ENCODE data around the gene GPBP1.

GPBP1 gene

DNA sequence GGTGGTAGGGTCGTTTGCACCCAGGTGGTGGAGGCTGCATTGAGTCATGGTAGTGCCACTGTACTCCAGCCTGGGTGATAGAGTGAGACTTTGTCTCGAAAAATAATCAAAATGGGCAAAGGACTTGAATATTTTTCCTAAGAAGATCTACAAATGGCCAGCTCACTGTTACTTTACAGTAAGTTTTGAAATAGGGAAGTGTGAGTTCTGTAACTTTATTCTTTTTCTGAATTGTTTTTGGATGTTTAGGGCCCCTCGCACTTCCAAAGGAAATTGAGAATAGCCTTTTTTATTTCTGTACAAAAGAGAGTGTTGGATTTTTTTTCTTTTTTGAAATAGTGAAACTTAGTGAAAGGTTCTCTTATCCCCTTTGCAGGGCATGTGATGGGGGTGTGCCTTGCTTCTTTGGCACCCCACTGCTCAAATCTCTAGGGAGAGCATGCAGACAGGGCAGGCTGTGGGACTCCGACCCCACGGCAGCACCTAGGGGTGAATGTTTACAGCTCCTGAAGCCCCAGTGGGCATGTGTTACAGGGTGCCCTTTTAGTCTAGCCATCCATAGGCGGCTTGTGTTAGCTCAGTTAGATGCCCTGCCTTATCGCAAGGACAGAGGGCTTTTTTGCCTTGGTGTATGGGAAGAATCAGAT lies 33.3 kb downstream of the GPBP1 start:
- H3K27ac ChIP-seq = no peak overlapping the region
- DNase-seq (ENCODE audit: low read depth, low spot score) = no peak

- H3K27ac ChIP-seq = no peak overlapping the region
- no peak for DNase-seq (ENCODE audit: low read depth, low spot score)
These were observed 33.8 kb downstream of the GPBP1 start for GRCh38 chr5:57207681-57208080.

DNA sequence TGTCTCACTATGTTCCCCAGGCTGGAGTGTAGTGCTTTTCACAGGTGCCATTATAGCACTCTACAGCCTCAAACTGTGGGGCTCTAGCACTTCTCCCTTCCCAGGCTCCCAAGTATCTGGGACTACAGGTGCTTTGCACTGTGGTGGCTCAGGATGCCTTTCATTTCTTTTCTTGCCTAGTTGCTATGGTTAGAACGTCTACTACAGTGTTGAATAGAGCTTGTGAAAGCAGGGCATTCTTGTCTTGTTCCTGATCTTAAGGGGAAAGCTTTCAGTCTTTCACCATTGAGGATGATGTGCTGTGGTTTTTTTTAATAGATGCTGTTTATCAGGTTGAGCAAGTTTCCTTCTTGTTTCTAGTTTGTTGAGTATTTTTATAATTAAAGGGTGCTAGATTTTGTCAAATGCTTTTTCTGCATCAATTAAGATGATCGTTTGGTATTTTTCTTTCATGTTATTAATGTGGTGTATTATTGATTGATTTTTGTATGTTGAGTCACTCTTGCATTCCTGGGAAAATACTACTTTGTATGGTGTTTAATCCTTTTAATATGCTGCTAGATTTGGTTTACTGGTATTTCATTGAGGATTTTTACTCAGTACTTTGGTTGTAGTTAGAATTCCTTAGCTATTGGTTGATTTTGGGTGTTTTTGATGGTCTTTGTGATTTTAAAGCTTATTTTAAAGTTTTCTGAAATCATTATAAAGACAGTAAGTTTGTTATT lies 35.6 kb downstream of the GPBP1 start:
- H3K27ac ChIP-seq = no peak overlapping the region
- peak; percentile 31 for DNase-seq (ENCODE audit: low read depth, low spot score)

DNA sequence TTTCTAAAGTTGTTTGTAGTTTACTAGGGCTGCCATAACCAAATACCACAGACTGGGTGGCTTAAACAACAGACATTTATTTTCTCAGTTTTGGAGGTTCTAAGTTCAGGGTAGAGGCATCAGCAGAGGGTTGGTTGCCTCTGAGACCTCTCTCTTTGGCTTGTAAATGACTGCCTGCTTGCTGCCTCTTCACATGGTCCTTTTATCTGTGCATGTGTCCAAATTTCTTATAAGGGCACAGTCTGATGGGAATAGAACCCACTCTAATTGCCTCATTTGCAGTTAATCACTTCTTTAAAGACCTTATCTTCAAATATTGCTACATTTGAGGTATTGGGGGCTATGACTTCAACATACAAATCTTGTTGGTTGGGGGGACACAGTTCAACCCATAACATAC lies 36.8 kb downstream of the GPBP1 start:
- DNase-seq (ENCODE audit: low read depth, low spot score) = no peak
- no peak overlapping the region for H3K27ac ChIP-seq

- DNase-seq (ENCODE audit: low read depth, low spot score) = no peak
- H3K27ac ChIP-seq = no peak overlapping the region
These were observed 37.2 kb downstream of the GPBP1 start for GRCh38 chr5:57211039-57211438.

GRCh38 chr5:57215629-57216195 lies 41.9 kb downstream of the GPBP1 start:
- DNase-seq (ENCODE audit: low read depth, low spot score) = no peak
- peak overlapping the region; percentile 11 for H3K27ac ChIP-seq

- peak overlapping the region; percentile 11 for H3K27ac ChIP-seq
- DNase-seq (ENCODE audit: low read depth, low spot score) = no peak
These were observed 42.9 kb downstream of the GPBP1 start for GRCh38 chr5:57216714-57217113.

GRCh38 chr5:57219386-57219785 lies 45.5 kb downstream of the GPBP1 start:
- no peak for DNase-seq (ENCODE audit: low read depth, low spot score)
- no peak overlapping the region for H3K27ac ChIP-seq

GRCh38 chr5:57221049-57221568 lies 47.2 kb downstream of the GPBP1 start:
- H3K27ac ChIP-seq = no peak overlapping the region
- no peak for DNase-seq (ENCODE audit: low read depth, low spot score)

DNA sequence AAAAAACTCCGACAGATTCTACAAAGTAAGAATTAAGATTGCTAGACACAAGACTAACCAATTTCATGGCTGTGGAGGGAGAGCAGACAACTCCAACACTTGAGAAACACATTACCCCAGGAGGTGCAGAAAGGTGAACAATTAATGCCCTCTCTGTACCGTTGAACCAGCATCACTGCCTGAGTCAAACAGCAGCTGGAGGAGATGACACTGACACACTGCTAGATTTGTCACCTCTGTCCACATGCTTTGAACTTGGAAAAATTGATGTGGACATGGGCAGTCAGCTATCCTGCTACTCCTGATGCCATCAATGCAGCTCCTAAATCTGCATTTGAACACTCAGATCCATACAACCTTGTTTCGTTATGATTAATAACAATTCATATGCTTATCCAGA lies 51.7 kb downstream of the GPBP1 start:
- H3K27ac ChIP-seq = no peak overlapping the region
- no peak for DNase-seq (ENCODE audit: low read depth, low spot score)

DNA sequence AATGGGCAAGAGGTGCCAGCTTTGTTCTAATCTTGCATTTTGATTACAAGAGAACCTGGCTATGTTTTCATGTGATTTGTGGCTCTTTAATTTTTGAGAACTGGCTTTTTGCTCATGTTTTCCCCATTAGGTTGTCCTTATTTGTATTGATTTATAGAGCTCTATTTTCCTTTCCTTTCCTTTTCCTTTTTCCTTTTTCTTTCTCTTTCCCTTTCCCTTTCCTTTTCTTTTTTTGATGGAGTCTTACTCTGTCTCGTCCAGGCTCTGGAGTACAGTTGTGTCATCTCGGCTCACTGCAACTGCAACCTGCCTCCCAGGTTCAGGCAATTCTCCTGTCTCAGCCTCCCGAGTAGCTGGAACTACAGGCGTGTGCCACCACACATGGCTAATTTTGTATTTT lies 55.5 kb downstream of the GPBP1 start:
- DNase-seq (ENCODE audit: low read depth, low spot score) = no peak
- H3K27ac ChIP-seq = no peak overlapping the region

- peak overlapping the region; percentile 35 for H3K27ac ChIP-seq
- no peak for DNase-seq (ENCODE audit: low read depth, low spot score)
These were observed 57.7 kb downstream of the GPBP1 start for GRCh38 chr5:57231607-57232006.

- peak overlapping the region; percentile 35 for H3K27ac ChIP-seq
- no peak for DNase-seq (ENCODE audit: low read depth, low spot score)
These were observed 58.6 kb downstream of the GPBP1 start for GRCh38 chr5:57232293-57233033.

GRCh38 chr5:57243286-57244137 lies 69.7 kb downstream of the GPBP1 start:
- H3K27ac ChIP-seq = no peak overlapping the region
- DNase-seq (ENCODE audit: low read depth, low spot score) = no peak

DNA sequence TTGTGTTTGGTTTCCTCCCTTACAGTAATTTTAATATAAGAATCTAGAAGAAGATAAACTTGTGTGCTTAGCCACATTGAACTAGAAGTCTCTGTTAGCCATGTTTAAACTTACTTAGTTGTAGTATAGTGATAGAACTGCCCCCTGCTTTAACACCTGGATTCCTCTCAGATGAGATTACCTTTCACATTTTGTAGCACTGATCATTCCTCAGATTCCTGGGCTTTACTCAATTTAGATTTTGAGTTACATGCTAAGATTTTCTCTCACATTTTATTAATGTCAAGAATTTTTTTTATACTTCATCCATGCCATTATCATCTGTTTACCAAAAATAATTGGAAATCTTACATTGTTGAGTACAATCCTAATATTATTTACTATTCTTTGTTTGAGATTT lies 70.5 kb downstream of the GPBP1 start:
- H3K27ac ChIP-seq = no peak overlapping the region
- DNase-seq (ENCODE audit: low read depth, low spot score) = no peak

- no peak overlapping the region for H3K27ac ChIP-seq
- no peak for DNase-seq (ENCODE audit: low read depth, low spot score)
These were observed 72.6 kb downstream of the GPBP1 start for GRCh38 chr5:57246426-57246825.

- no peak overlapping the region for H3K27ac ChIP-seq
- DNase-seq (ENCODE audit: low read depth, low spot score) = no peak
These were observed 73.9 kb downstream of the GPBP1 start for GRCh38 chr5:57247765-57248164.

DNA sequence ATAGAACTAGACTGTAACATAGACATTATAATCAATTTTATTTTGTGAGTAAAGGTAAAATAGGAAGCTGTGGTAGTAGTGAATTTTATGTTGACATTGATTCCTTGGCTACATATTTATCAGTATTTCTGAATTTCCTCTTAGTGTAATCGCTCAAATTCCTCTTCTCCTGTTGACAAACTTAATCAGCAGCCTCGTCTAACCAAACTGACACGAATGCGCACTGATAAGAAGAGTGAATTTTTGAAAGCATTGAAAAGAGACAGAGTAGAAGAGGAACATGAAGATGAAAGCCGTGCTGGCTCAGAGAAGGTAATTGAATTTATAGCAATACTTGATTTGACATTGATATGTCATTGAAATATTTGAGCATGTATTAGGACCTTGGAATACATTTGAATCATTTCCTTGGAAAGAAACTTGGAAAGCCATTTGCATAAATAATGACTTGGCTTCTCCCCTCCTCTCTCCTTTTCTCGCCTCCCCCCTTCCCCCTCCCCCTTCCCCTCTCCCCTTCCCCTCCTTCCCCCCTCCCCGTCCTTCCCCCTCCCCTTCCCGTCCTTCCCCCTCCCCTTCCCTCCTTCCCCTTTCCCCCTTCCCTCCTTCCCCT lies 75.5 kb downstream of the GPBP1 start:
- DNase-seq (ENCODE audit: low read depth, low spot score) = no peak
- H3K27ac ChIP-seq = no peak overlapping the region

DNA sequence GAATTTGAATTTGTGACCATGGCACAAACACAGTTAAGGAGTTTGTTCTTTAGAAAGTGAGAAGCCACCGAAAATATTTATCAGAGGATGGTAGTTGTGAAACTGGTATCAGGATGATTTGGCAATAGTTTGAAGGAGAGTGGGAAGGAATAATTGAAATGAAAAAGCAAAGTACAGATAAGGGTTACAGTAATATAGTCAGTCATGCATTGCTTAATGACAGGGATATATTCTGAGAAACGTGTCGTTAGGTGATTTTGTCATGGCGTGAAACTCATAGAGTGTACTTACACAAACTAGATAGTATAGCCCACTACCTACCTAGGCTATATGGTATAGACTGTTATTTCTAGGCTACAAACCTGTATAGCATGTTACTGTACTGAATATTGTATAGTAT lies 84.2 kb downstream of the GPBP1 start:
- H3K27ac ChIP-seq = no peak overlapping the region
- no peak for DNase-seq (ENCODE audit: low read depth, low spot score)

GRCh38 chr5:57258943-57259342 lies 85.1 kb downstream of the GPBP1 start:
- H3K27ac ChIP-seq = no peak overlapping the region
- no peak for DNase-seq (ENCODE audit: low read depth, low spot score)

All from epithelial cell of prostate (primary cell).